Ascending aorta (tissue), 2 donors: ENCODE results near the gene SDK1. TPM values are rescaled to one million over a fixed set of nuclear protein-coding genes. Genes with fewer than 3 reads are reported as not detected.
A peak's percentile ranks its signal among the peaks of the same experiment; 100 is the strongest.

Experiments
- DNase-seq, 2 donors: peaks; one replicate each; pipeline ENCODE4 v3.0.0-alpha.2; 2019; ENCODE audit warnings: low spot score in 2 of 2
- H3K27ac ChIP-seq, 2 donors: fragments of 200-600 bp; sonication (generic); one replicate each; pipeline ENCODE4 v1.5.1; 2016 to 2017; ENCODE audit warnings: mild to moderate bottlenecking in 1 of 2
- H3K27me3 ChIP-seq: fragments of 200-600 bp; sonication (generic); one replicate; pipeline ENCODE4 v1.5.1; 2017
- H3K36me3 ChIP-seq, 2 donors: fragments of 200-600 bp; sonication (generic); one replicate each; pipeline ENCODE4 v1.5.1; 2016
- H3K4me1 ChIP-seq, 2 donors: fragments of 200-600 bp; sonication (generic); one replicate each; pipeline ENCODE4 v1.5.1; 2016 to 2017; ENCODE audit warnings: mild to moderate bottlenecking in 1 of 2
- H3K4me3 ChIP-seq, 2 donors: fragments of 200-600 bp; sonication (generic); one replicate each; pipeline ENCODE4 v1.5.1; 2016 to 2017; ENCODE audit warnings: mild to moderate bottlenecking in 1 of 2
- H3K9me3 ChIP-seq, 2 donors: fragments of 200-600 bp; sonication (generic); one replicate each; pipeline ENCODE4 v1.5.1; 2016
- CTCF ChIP-seq, 3 experiments: fragments of 200-600 bp in 2 of 3; fragments of 450-650 bp in 1 of 3; sonication (generic) in 2 of 3; IDR thresholded peaks; one replicate each; pipeline ENCODE4 v1.5.1; 2016 to 2019; ENCODE audit warnings: antibody characterized with exemption in 3 of 3, mild to moderate bottlenecking in 1 of 3, moderate library complexity in 1 of 3
- intact Hi-C: fragments of 100-400 bp; cut with DNase I; formaldehyde crosslinking; loops from one replicate; pipeline ENCODE4 v1.15.1; 2023
- total RNA-seq: library from RNA; depleted of rRNA; stranded (reverse); fragments of >200 nt; gene quantifications from one replicate; pipeline ENCODE4 v1.1.0, GENCODE V29; 2016

SDK1 gene
- total RNA-seq, 1 donor from 2014 or later = 13.3 TPM

GRCh38 chr7:3301831-3302618, 973 bp downstream of the SDK1 start:
- no peaks in the 10 kb centered on the region for H3K9me3 ChIP-seq
- H3K27me3 ChIP-seq = no peaks in the 10 kb centered on the region
- DNase-seq = no peak
- peak in 2 of 3 experiments; percentile 32 to 37 for TF ChIP-seq CTCF (IDR thresholded peaks at IDR 0.05)
- H3K36me3 ChIP-seq = no peaks in the 10 kb centered on the region
- H3K27ac ChIP-seq = peak overlapping the region; percentile 64 to 79
- peaks cover 0 to 9% of the 10 kb centered on the region in 2 donors for H3K4me1 ChIP-seq
- intact Hi-C loops = loop anchor here (2.0 to 5.0 kb wide), 6 partner anchors 70 to 595 kb away; no protein-coding TSS in a partner anchor
- H3K4me3 ChIP-seq = peak overlapping the region; percentile 62 to 78

- DNase-seq = no peak
- Histone ChIP-seq H3K36me3 (no peaks in the 10 kb centered on the region), H3K4me3 (peak overlapping the region; percentile 62 to 78), H3K27me3 (no peaks in the 10 kb centered on the region), H3K27ac (peak overlapping the region; percentile 64 to 79), H3K9me3 (no peaks in the 10 kb centered on the region), H3K4me1 (peaks cover 0 to 9% of the 10 kb centered on the region in 2 donors)
- no peak for TF ChIP-seq CTCF (IDR thresholded peaks at IDR 0.05)
- intact Hi-C loops = loop anchor here (5.0 kb wide), 4 partner anchors 70 to 436 kb away; no protein-coding TSS in a partner anchor
These were observed 1.7 kb downstream of the SDK1 start for GRCh38 chr7:3302681-3303320.

- H3K36me3 ChIP-seq = no peaks in the 10 kb centered on the region
- H3K27ac ChIP-seq = peak overlapping the region; percentile 51 to 79
- TF ChIP-seq CTCF (IDR thresholded peaks at IDR 0.05) = no peak
- peaks cover 0 to 11% of the 10 kb centered on the region in 2 donors for H3K4me1 ChIP-seq
- intact Hi-C loops = loop anchor here (5.0 kb wide), 4 partner anchors 72 to 437 kb away; no protein-coding TSS in a partner anchor
- H3K9me3 ChIP-seq = no peaks in the 10 kb centered on the region
- H3K4me3 ChIP-seq = no peak overlapping the region
- no peak for DNase-seq
- H3K27me3 ChIP-seq = no peaks in the 10 kb centered on the region
These were observed 3.1 kb downstream of the SDK1 start for GRCh38 chr7:3304131-3304530.

GRCh38 chr7:3307435-3307834, 6.4 kb downstream of the SDK1 start:
- intact Hi-C loops = no loop called here
- H3K4me1 ChIP-seq = peaks cover 0 to 5% of the 10 kb centered on the region in 2 donors
- peak overlapping the region in 1 of 2 donors; percentile 20 for H3K27ac ChIP-seq
- no peak for TF ChIP-seq CTCF (IDR thresholded peaks at IDR 0.05)
- no peaks in the 10 kb centered on the region for H3K9me3 ChIP-seq
- DNase-seq = no peak
- no peaks in the 10 kb centered on the region for H3K27me3 ChIP-seq
- no peaks in the 10 kb centered on the region for H3K36me3 ChIP-seq
- no peak overlapping the region for H3K4me3 ChIP-seq

GRCh38 chr7:3309140-3309539, 8.1 kb downstream of the SDK1 start:
- H3K4me1 ChIP-seq = peaks cover 0 to 5% of the 10 kb centered on the region in 2 donors
- DNase-seq = no peak
- no peaks in the 10 kb centered on the region for H3K27me3 ChIP-seq
- H3K4me3 ChIP-seq = no peak overlapping the region
- H3K36me3 ChIP-seq = no peaks in the 10 kb centered on the region
- H3K9me3 ChIP-seq = no peaks in the 10 kb centered on the region
- intact Hi-C loops = no loop called here
- no peak for TF ChIP-seq CTCF (IDR thresholded peaks at IDR 0.05)
- H3K27ac ChIP-seq = no peak overlapping the region
